ENCODE data around the gene FAM177A1.

FAM177A1 gene

DNA sequence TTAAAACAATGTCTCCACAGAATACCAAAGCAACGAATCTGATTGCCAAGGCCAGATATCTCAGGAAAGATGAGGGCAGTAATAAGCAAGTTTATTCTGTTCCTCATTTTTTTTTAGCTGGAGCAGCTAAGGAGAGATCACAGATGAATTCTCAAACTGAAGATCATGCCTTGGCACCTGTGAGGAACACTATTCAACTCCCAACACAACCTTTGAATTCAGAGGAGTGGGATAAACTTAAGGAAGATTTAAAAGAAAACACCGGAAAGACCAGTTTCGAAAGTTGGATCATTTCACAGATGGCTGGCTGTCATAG is 77.3 kb downstream of the FAM177A1 start:
- DNase-seq (ENCODE audit: low spot score), result no peak

DNA sequence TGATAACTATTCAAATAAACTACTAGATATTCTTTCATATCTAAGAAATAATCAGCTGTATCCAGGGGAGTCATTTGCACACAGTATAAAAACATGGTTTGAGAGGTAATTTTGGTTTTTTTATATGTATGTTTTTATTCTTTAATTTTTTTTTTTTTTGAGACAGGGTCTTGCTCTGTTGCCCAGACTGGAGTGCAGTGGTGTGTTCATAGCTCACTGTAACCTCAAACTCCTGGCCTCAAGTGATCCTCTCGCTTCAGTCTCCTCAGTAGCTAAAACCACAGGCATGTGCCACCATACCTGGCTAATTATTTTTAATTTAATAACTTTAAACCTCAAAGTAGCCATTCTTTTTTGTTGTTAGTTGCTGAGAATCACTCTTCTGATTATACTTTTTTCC is 78.1 kb downstream of the FAM177A1 start:
- no peak for DNase-seq (ENCODE audit: low spot score)
